Liver (tissue), 9 donors: ENCODE data around the gene TFCP2. TPM values are rescaled to one million over a fixed set of nuclear protein-coding genes. Genes with fewer than 3 reads are reported as not detected.

Source experiments
- DNase-seq: peaks from one replicate; pipeline ENCODE4 v3.0.0-alpha.2; 2017; ENCODE audit warnings: low spot score
- H3K27ac ChIP-seq, 2 donors: one replicate each; pipeline ENCODE4 v1.7.0; 2013; ENCODE audit warnings: inconsistent platforms in 2 of 2, low read length in 2 of 2, control low read depth in 1 of 2, low read depth in 1 of 2, mild to moderate bottlenecking in 1 of 2
- H3K27me3 ChIP-seq, 4 donors: one replicate each; pipeline versions ENCODE4 v1.6.1 to v1.7.0; 2013; ENCODE audit warnings: low read length in 3 of 4, inconsistent platforms in 1 of 4, mild to moderate bottlenecking in 1 of 4, moderate library complexity in 1 of 4; ENCODE audit not compliant: control insufficient read depth in 4 of 4, insufficient read depth in 4 of 4
- H3K36me3 ChIP-seq, 4 donors: one replicate each; pipeline versions ENCODE4 v1.6.1 to v1.7.0; 2013; ENCODE audit warnings: low read length in 3 of 4, mild to moderate bottlenecking in 3 of 4, low read depth in 1 of 4, moderate library complexity in 1 of 4; ENCODE audit not compliant: control insufficient read depth in 4 of 4, insufficient read depth in 3 of 4
- H3K4me1 ChIP-seq, 4 donors: one replicate each; pipeline versions ENCODE4 v1.6.1 to v1.7.0; 2013; ENCODE audit warnings: low read length in 3 of 4, mild to moderate bottlenecking in 3 of 4, moderate library complexity in 1 of 4; ENCODE audit not compliant: control insufficient read depth in 4 of 4, insufficient read depth in 4 of 4
- H3K4me3 ChIP-seq, 3 donors: one replicate each; pipeline versions ENCODE4 v1.6.1 to v1.7.0; 2013; ENCODE audit warnings: low read length in 3 of 3, control low read depth in 1 of 3, low read depth in 1 of 3, mild to moderate bottlenecking in 1 of 3
- H3K9ac ChIP-seq, 2 donors: one replicate each; pipeline ENCODE4 v1.7.0; 2013; ENCODE audit warnings: low read length in 2 of 2, mild to moderate bottlenecking in 2 of 2, moderate library complexity in 2 of 2, control low read depth in 1 of 2, low read depth in 1 of 2
- H3K9me3 ChIP-seq, 4 donors: one replicate each; pipeline versions ENCODE4 v1.6.1 to v1.7.0; 2013; ENCODE audit warnings: low read length in 3 of 4; ENCODE audit not compliant: control insufficient read depth in 4 of 4
- ATF3 ChIP-seq: IDR thresholded peaks from 2 replicates; pipeline ENCODE4 v1.6.1; 2016; ENCODE audit warnings: antibody characterized with exemption
- EGR1 ChIP-seq, 2 donors: IDR thresholded peaks; 2 replicates each; pipeline ENCODE4 v1.6.1; 2016 to 2018; ENCODE audit warnings: antibody characterized with exemption in 2 of 2, low read depth in 2 of 2
- FOXA1 ChIP-seq: IDR thresholded peaks from 2 replicates; pipeline ENCODE4 v1.6.1; 2016; ENCODE audit warnings: antibody characterized with exemption
- FOXA2 ChIP-seq: IDR thresholded peaks from 2 replicates; pipeline ENCODE4 v1.6.1; 2016; ENCODE audit warnings: antibody characterized with exemption
- GABPA ChIP-seq, 2 donors: IDR thresholded peaks in 1 of 2; conservative IDR thresholded peaks in 1 of 2; 2 replicates each; pipeline ENCODE4 v1.6.1; 2016; ENCODE audit warnings: antibody characterized with exemption in 2 of 2, mild to moderate bottlenecking in 1 of 2, moderate library complexity in 1 of 2
- HNF4A ChIP-seq, 2 donors: conservative IDR thresholded peaks; 2 replicates each; pipeline ENCODE4 v1.6.1; 2016; ENCODE audit warnings: antibody characterized with exemption in 2 of 2, mild to moderate bottlenecking in 2 of 2
- HNF4G ChIP-seq: IDR thresholded peaks from 2 replicates; pipeline ENCODE4 v1.6.1; 2016; ENCODE audit warnings: antibody characterized with exemption
- JUND ChIP-seq, 2 donors: IDR thresholded peaks; 2 replicates each; pipeline ENCODE4 v1.6.1; 2016; ENCODE audit warnings: antibody characterized with exemption in 2 of 2
- MAX ChIP-seq: IDR thresholded peaks from 2 replicates; pipeline ENCODE4 v1.6.1; 2016; ENCODE audit warnings: antibody characterized with exemption
- NR2F2 ChIP-seq: IDR thresholded peaks from 2 replicates; pipeline ENCODE4 v1.6.1; 2016; ENCODE audit warnings: antibody characterized with exemption
- REST ChIP-seq: IDR thresholded peaks from 2 replicates; pipeline ENCODE4 v1.6.1; 2016; ENCODE audit warnings: antibody characterized with exemption, mild to moderate bottlenecking
- RXRA ChIP-seq, 2 donors: IDR thresholded peaks; 2 replicates each; pipeline ENCODE4 v1.6.1; 2017 to 2018; ENCODE audit warnings: antibody characterized with exemption in 2 of 2, mild to moderate bottlenecking in 1 of 2
- SP1 ChIP-seq: IDR thresholded peaks from 2 replicates; pipeline ENCODE4 v1.6.1; 2018; ENCODE audit warnings: antibody characterized with exemption, mild to moderate bottlenecking
- TAF1 ChIP-seq: conservative IDR thresholded peaks from 2 replicates; pipeline ENCODE4 v1.6.1; 2016; ENCODE audit warnings: antibody characterized with exemption, mild to moderate bottlenecking
- YY1 ChIP-seq: IDR thresholded peaks from 2 replicates; pipeline ENCODE4 v1.6.1; 2016; ENCODE audit warnings: antibody characterized with exemption, mild to moderate bottlenecking
- ZBTB33 ChIP-seq: IDR thresholded peaks from 2 replicates; pipeline ENCODE4 v1.6.1; 2016; ENCODE audit warnings: antibody characterized with exemption
- WGBS: extraction: QIAGEN DNeasy Blood & Tissue Kit; methylation state at CpG from one replicate; pipeline ENCODE4 v1.1.7; 2013; 5-methylcytosine and 5-hydroxymethylcytosine counted together
- polyA plus RNA-seq, 2 donors: library from polyadenylated mRNA; stranded (reverse) in 1 of 2; unstranded in 1 of 2; fragments of 200-250 nt in 1 of 2; fragments of >200 nt in 1 of 2; fragmentation: Nextera tagmentation in 1 of 2; extraction: Ambion mirVana in 1 of 2; gene quantifications; one replicate each; pipeline versions ENCODE4 v1.2.1 to v1.2.3, GENCODE V29; 2013 to 2015
- total RNA-seq, 2 donors: library from RNA; depleted of rRNA; stranded (reverse); fragments of >200 nt; gene quantifications; one replicate each; pipeline ENCODE4 v1.2.3, GENCODE V29; 2014
- donor health status: healthy.
- donor health status: healthy.
- donor health status: healthy.
- donor health status: healthy.
- donor health status: healthy.

TFCP2 gene
- total and polyA plus RNA-seq, 4 donors = 1.6 to 8.6 (median 5.1) TPM

GRCh38 chr12:51049525-51049924, 123.4 kb downstream of the TFCP2 start:
- 61% methylated on average over 3 of the region's 3 CpGs for WGBS
- TF ChIP-seq ZBTB33 (no peak), EGR1 (IDR thresholded peaks at IDR 0.05; ENCODE audit: low read depth in 2 of 2) (no peak), MAX (no peak), FOXA2 (no peak), GABPA (IDR thresholded peaks at IDR 0.05 in 1 of 2, conservative IDR thresholded peaks at IDR 0.05 in 1 of 2) (no peak), FOXA1 (no peak), HNF4G (no peak), YY1 (no peak), REST (no peak), SP1 (no peak), RXRA (IDR thresholded peaks at IDR 0.05) (no peak), NR2F2 (no peak), ATF3 (no peak)
- Histone ChIP-seq H3K27ac (peak overlapping the region in 1 of 2 donors; percentile 98), H3K4me1 (peaks cover 0 to 23% (median 17%) of the 10 kb centered on the region in 4 donors), H3K4me3 (peak overlapping the region in 2 of 3 donors; percentile 71 to 81), H3K27me3 (no peaks in the 10 kb centered on the region), H3K36me3 (peaks cover 6 to 22% (median 18%) of the 10 kb centered on the region in 4 donors), H3K9me3 (no peaks in the 10 kb centered on the region), H3K9ac (peak overlapping the region in 1 of 2 donors; percentile 91)
- no peak for DNase-seq

- peak; percentile 46 for DNase-seq
- Histone ChIP-seq H3K4me3 (peak overlapping the region; percentile 71 to 81 (median 78)), H3K36me3 (peaks cover 6 to 14% (median 10%) of the 10 kb centered on the region in 4 donors), H3K27ac (peak overlapping the region; percentile 86 to 98), H3K4me1 (peaks cover 0 to 23% (median 17%) of the 10 kb centered on the region in 4 donors), H3K9me3 (no peaks in the 10 kb centered on the region), H3K9ac (peak overlapping the region; percentile 77 to 91), H3K27me3 (no peaks in the 10 kb centered on the region)
- 12% methylated on average over 14 of the region's 14 CpGs for WGBS
- TF ChIP-seq MAX = no peak
- TF ChIP-seq YY1 = no peak
- no peak for TF ChIP-seq ZBTB33
- no peak for TF ChIP-seq JUND (IDR thresholded peaks at IDR 0.05)
- no peak for TF ChIP-seq GABPA (IDR thresholded peaks at IDR 0.05 in 1 of 2, conservative IDR thresholded peaks at IDR 0.05 in 1 of 2)
- no peak for TF ChIP-seq HNF4A (conservative IDR thresholded peaks at IDR 0.05)
- TF ChIP-seq TAF1 = no peak
- no peak for TF ChIP-seq HNF4G
- TF ChIP-seq RXRA (IDR thresholded peaks at IDR 0.05) = no peak
- no peak for TF ChIP-seq REST
- no peak for TF ChIP-seq SP1
- TF ChIP-seq ATF3 = no peak
Observed at GRCh38 chr12:51048661-51049251, 124.2 kb downstream of the TFCP2 start.
